ENCODE data around the gene PANK4.

GRCh38 chr1:2525572-2525919, 850 bp downstream of the PANK4 start:
- TF ChIP-seq POLR2AphosphoS5 (IDR thresholded peaks at IDR 0.05; ENCODE audit: borderline replicate concordance, low read depth, low read length) (peak; percentile 6; the same call in 1 of the 2 replicates), EZH2 (IDR thresholded peaks at IDR 0.05) (no peak), FOXP2 (optimal IDR thresholded peaks at IDR 0.05; ENCODE audit: control extremely low read depth, extremely low read length, insufficient read depth) (no peak)
